ENCODE results near the gene CACNA1H.

CACNA1H gene

GRCh38 chr16:1133810-1134520, 18.9 kb upstream of the CACNA1H start:
- DNase-seq (ENCODE audit: low read depth): no peak
- H3K4me3 ChIP-seq (ENCODE audit: low read depth, low read length): no peak overlapping the region
- TF ChIP-seq CTCF (IDR thresholded peaks at IDR 0.05; ENCODE audit: low read depth, low read length) (no peak), MYC (IDR thresholded peaks at IDR 0.05; ENCODE audit: low read depth, low read length) (no peak), POLR2A (IDR thresholded peaks at IDR 0.05; ENCODE audit: extremely low read depth, insufficient read length) (no peak), MAX (IDR thresholded peaks at IDR 0.05; ENCODE audit: low read depth, low read length) (no peak)

DNA sequence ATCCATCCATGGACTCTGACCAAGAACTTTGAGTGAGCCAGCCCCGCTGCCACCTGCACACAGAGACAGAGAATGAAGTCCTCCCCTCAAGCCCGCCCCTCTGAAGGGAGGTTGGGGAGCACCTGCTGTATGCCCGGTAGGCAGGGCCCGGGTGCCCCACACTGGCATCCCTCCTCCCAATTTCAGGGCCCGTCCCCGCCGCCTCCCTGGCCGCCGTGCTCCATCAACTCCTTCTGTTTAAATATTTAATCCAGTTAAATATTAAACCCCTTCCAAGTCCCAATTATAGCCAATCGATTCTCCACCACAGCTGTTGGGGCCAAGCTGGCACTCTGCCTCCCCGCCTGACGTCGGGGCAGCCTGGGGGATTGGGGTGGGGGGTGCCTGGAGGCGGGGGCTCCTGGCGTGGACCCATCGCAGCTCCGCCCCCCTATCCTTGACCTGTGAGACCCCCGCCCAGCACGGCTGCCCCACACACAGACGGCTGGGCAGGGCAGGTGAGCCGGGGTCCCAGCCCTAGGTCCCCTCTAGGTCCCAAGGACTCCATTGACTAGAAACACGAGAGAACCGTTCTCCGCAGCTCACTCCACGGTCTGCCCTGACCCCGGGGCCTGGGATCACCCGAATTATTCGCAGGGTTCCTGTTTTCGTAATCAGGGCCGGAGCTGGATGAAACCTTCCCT, 18.0 kb upstream of the CACNA1H start:
- no peak for DNase-seq (ENCODE audit: low read depth)
- TF ChIP-seq CTCF (IDR thresholded peaks at IDR 0.05; ENCODE audit: low read depth, low read length): no peak
- no peak overlapping the region for H3K4me3 ChIP-seq (ENCODE audit: low read depth, low read length)

- no peak for DNase-seq (ENCODE audit: low read depth)
- H3K4me3 ChIP-seq (ENCODE audit: low read depth, low read length): no peak overlapping the region
- TF ChIP-seq CTCF (IDR thresholded peaks at IDR 0.05; ENCODE audit: low read depth, low read length): no peak
- no peak for TF ChIP-seq MAX (IDR thresholded peaks at IDR 0.05; ENCODE audit: low read depth, low read length)
- TF ChIP-seq POLR2A (IDR thresholded peaks at IDR 0.05; ENCODE audit: extremely low read depth, insufficient read length): no peak
- TF ChIP-seq MYC (IDR thresholded peaks at IDR 0.05; ENCODE audit: low read depth, low read length): no peak
These were observed 17.5 kb upstream of the CACNA1H start for GRCh38 chr16:1135459-1135825.

- DNase-seq (ENCODE audit: low read depth): no peak
- no peak overlapping the region for H3K4me3 ChIP-seq (ENCODE audit: low read depth, low read length)
- TF ChIP-seq MAX (IDR thresholded peaks at IDR 0.05; ENCODE audit: low read depth, low read length) (no peak), POLR2A (IDR thresholded peaks at IDR 0.05; ENCODE audit: extremely low read depth, insufficient read length) (no peak), MYC (IDR thresholded peaks at IDR 0.05; ENCODE audit: low read depth, low read length) (no peak), CTCF (IDR thresholded peaks at IDR 0.05; ENCODE audit: low read depth, low read length) (no peak)
These were observed 15.3 kb upstream of the CACNA1H start for GRCh38 chr16:1137604-1138003.

DNA sequence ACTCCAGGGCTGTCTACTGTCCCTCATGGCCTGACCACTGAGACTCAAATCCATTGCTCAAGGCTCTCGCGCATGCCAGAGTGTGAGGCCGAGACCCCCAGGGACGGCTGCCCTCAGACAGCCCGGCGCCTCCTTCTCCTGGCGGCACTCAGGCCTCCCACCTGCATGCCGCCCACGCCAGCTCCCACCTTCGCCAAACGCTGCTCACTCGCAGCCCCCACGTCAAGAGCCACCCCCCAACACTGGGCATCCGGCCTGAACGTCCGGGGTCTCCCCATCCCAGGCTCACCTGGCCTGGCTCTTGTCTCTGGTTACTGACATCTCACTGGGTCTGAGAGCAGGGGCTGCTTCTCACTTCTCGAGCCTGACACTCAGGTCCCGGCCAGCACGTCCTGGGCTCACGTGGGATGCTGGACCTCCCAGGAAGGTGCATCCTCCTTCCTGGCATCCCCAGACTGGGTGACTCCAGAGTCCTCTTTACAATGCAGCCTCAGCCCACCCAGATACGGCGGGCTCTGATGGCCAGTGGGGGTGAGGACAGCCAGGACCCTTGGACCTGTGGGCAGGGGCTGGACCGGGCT, 12.2 kb upstream of the CACNA1H start:
- no peak for TF ChIP-seq MAX (IDR thresholded peaks at IDR 0.05; ENCODE audit: low read depth, low read length)
- TF ChIP-seq POLR2A (IDR thresholded peaks at IDR 0.05; ENCODE audit: extremely low read depth, insufficient read length): no peak
- TF ChIP-seq MYC (IDR thresholded peaks at IDR 0.05; ENCODE audit: low read depth, low read length): no peak
- TF ChIP-seq CTCF (IDR thresholded peaks at IDR 0.05; ENCODE audit: low read depth, low read length): no peak
- H3K4me3 ChIP-seq (ENCODE audit: low read depth, low read length): no peak overlapping the region
- no peak for DNase-seq (ENCODE audit: low read depth)
